ENCODE data around the gene POMC.
"Not testable (repeated sequence)": the region's sequence is repeated elsewhere in the genome, so short reads cannot be mapped to it uniquely, and the experiment has no call there.

Gene POMC
- total RNA-seq = 2.8 to 19.4 (median 2.9) reads per million in 3 donors

- H3K27ac ChIP-seq (ENCODE audit: insufficient read depth, low read length, poor library complexity, severe bottlenecking) = no peak within 1 kb of the TSS
- DNase-seq = peak in 1 of 3 donors; percentile 4
- peak within 1 kb of the TSS; percentile 62 for H3K4me3 ChIP-seq (ENCODE audit: insufficient read depth, low read depth, low read length, poor library complexity, severe bottlenecking)
- H3K4me1 ChIP-seq (ENCODE audit: control insufficient read depth, insufficient read depth, low read length, poor library complexity, severe bottlenecking) = peaks cover 4% of the 10 kb centered on the region
- H3K9me3 ChIP-seq (ENCODE audit: control insufficient read depth, low read length) = no peaks in the 10 kb centered on the region
- no peaks in the 10 kb centered on the region for H3K36me3 ChIP-seq (ENCODE audit: control insufficient read depth, insufficient read depth, low read length)
- peaks cover 4% of the 10 kb centered on the region for H3K27me3 ChIP-seq (replicated peaks; ENCODE audit: control insufficient read depth, insufficient read depth, low read length, poor library complexity, severe bottlenecking)
Measured at GRCh38 chr2:25168256-25169072, at the start of gene POMC. TSS of gene POMC (minus strand) at chr2:25168580. CDS start at chr2:25164772, 3,808 bp downstream.

- Histone ChIP-seq H3K36me3 (ENCODE audit: control insufficient read depth, insufficient read depth, low read length) (no peaks in the 10 kb centered on the region), H3K27me3 (replicated peaks; ENCODE audit: control insufficient read depth, insufficient read depth, low read length, poor library complexity, severe bottlenecking) (no peaks in the 10 kb centered on the region), H3K4me1 (ENCODE audit: control insufficient read depth, insufficient read depth, low read length, poor library complexity, severe bottlenecking) (no peaks in the 10 kb centered on the region), H3K27ac (ENCODE audit: insufficient read depth, low read length, poor library complexity, severe bottlenecking) (no peak overlapping the region), H3K9me3 (ENCODE audit: control insufficient read depth, low read length) (no peaks in the 10 kb centered on the region), H3K4me3 (ENCODE audit: insufficient read depth, low read depth, low read length, poor library complexity, severe bottlenecking) (no peak overlapping the region)
- no peak for DNase-seq
Measured at GRCh38 chr2:25218100-25218499, 49.7 kb upstream of the POMC start.

- no peaks in the 10 kb centered on the region for H3K36me3 ChIP-seq (ENCODE audit: control insufficient read depth, insufficient read depth, low read length)
- H3K27ac ChIP-seq (ENCODE audit: insufficient read depth, low read length, poor library complexity, severe bottlenecking) = peak overlapping the region; percentile 66
Measured at GRCh38 chr2:25215948-25216679, 47.7 kb upstream of the POMC start.

GRCh38 chr2:25215232-25215631, 46.9 kb upstream of the POMC start:
- no peak overlapping the region for H3K4me3 ChIP-seq (ENCODE audit: insufficient read depth, low read depth, low read length, poor library complexity, severe bottlenecking)
- DNase-seq = no peak
- peak overlapping the region; percentile 21 for H3K27ac ChIP-seq (ENCODE audit: insufficient read depth, low read length, poor library complexity, severe bottlenecking)

More at GRCh38 chr2:25215948-25216679, 47.7 kb upstream of the POMC start:
- H3K4me3 ChIP-seq (ENCODE audit: insufficient read depth, low read depth, low read length, poor library complexity, severe bottlenecking) = peak overlapping the region; percentile 57
- no peaks in the 10 kb centered on the region for H3K9me3 ChIP-seq (ENCODE audit: control insufficient read depth, low read length)
- H3K4me1 ChIP-seq (ENCODE audit: control insufficient read depth, insufficient read depth, low read length, poor library complexity, severe bottlenecking) = no peaks in the 10 kb centered on the region
- peak; percentile 68 to 80 (median 74) for DNase-seq
- H3K27me3 ChIP-seq (replicated peaks; ENCODE audit: control insufficient read depth, insufficient read depth, low read length, poor library complexity, severe bottlenecking) = no peaks in the 10 kb centered on the region

GRCh38 chr2:25213229-25213628, 44.8 kb upstream of the POMC start:
- Histone ChIP-seq H3K27ac (ENCODE audit: insufficient read depth, low read length, poor library complexity, severe bottlenecking) (no peak overlapping the region), H3K27me3 (replicated peaks; ENCODE audit: control insufficient read depth, insufficient read depth, low read length, poor library complexity, severe bottlenecking) (no peaks in the 10 kb centered on the region)

More at GRCh38 chr2:25215232-25215631, 46.9 kb upstream of the POMC start:
- Histone ChIP-seq H3K4me1 (ENCODE audit: control insufficient read depth, insufficient read depth, low read length, poor library complexity, severe bottlenecking) (no peaks in the 10 kb centered on the region), H3K9me3 (ENCODE audit: control insufficient read depth, low read length) (no peaks in the 10 kb centered on the region), H3K27me3 (replicated peaks; ENCODE audit: control insufficient read depth, insufficient read depth, low read length, poor library complexity, severe bottlenecking) (no peaks in the 10 kb centered on the region), H3K36me3 (ENCODE audit: control insufficient read depth, insufficient read depth, low read length) (no peaks in the 10 kb centered on the region)

GRCh38 chr2:25210923-25211322, 42.5 kb upstream of the POMC start:
- not testable (repeated sequence) for H3K9me3 ChIP-seq (ENCODE audit: control insufficient read depth, low read length); DNase-seq; H3K4me1 ChIP-seq (ENCODE audit: control insufficient read depth, insufficient read depth, low read length, poor library complexity, severe bottlenecking); H3K4me3 ChIP-seq (ENCODE audit: insufficient read depth, low read depth, low read length, poor library complexity, severe bottlenecking); H3K27ac ChIP-seq (ENCODE audit: insufficient read depth, low read length, poor library complexity, severe bottlenecking); H3K36me3 ChIP-seq (ENCODE audit: control insufficient read depth, insufficient read depth, low read length); H3K27me3 ChIP-seq (replicated peaks; ENCODE audit: control insufficient read depth, insufficient read depth, low read length, poor library complexity, severe bottlenecking)

More at GRCh38 chr2:25213229-25213628, 44.8 kb upstream of the POMC start:
- Histone ChIP-seq H3K4me1 (ENCODE audit: control insufficient read depth, insufficient read depth, low read length, poor library complexity, severe bottlenecking) (no peaks in the 10 kb centered on the region), H3K4me3 (ENCODE audit: insufficient read depth, low read depth, low read length, poor library complexity, severe bottlenecking) (no peak overlapping the region), H3K9me3 (ENCODE audit: control insufficient read depth, low read length) (no peaks in the 10 kb centered on the region), H3K36me3 (ENCODE audit: control insufficient read depth, insufficient read depth, low read length) (no peaks in the 10 kb centered on the region)
- DNase-seq = no peak

GRCh38 chr2:25207078-25207545, 38.7 kb upstream of the POMC start:
- no peak for DNase-seq

GRCh38 chr2:25204190-25204838, 35.9 kb upstream of the POMC start:
- H3K4me3 ChIP-seq (ENCODE audit: insufficient read depth, low read depth, low read length, poor library complexity, severe bottlenecking) = no peak overlapping the region
- no peaks in the 10 kb centered on the region for H3K36me3 ChIP-seq (ENCODE audit: control insufficient read depth, insufficient read depth, low read length)
- peaks cover 9% of the 10 kb centered on the region for H3K4me1 ChIP-seq (ENCODE audit: control insufficient read depth, insufficient read depth, low read length, poor library complexity, severe bottlenecking)
- H3K27ac ChIP-seq (ENCODE audit: insufficient read depth, low read length, poor library complexity, severe bottlenecking) = no peak overlapping the region
- H3K9me3 ChIP-seq (ENCODE audit: control insufficient read depth, low read length) = no peaks in the 10 kb centered on the region
- no peaks in the 10 kb centered on the region for H3K27me3 ChIP-seq (replicated peaks; ENCODE audit: control insufficient read depth, insufficient read depth, low read length, poor library complexity, severe bottlenecking)
- no peak for DNase-seq

More at GRCh38 chr2:25207078-25207545, 38.7 kb upstream of the POMC start:
- H3K4me3 ChIP-seq (ENCODE audit: insufficient read depth, low read depth, low read length, poor library complexity, severe bottlenecking) = no peak overlapping the region
- H3K27ac ChIP-seq (ENCODE audit: insufficient read depth, low read length, poor library complexity, severe bottlenecking) = no peak overlapping the region
- H3K4me1 ChIP-seq (ENCODE audit: control insufficient read depth, insufficient read depth, low read length, poor library complexity, severe bottlenecking) = peaks cover 8% of the 10 kb centered on the region
- no peaks in the 10 kb centered on the region for H3K27me3 ChIP-seq (replicated peaks; ENCODE audit: control insufficient read depth, insufficient read depth, low read length, poor library complexity, severe bottlenecking)
- H3K9me3 ChIP-seq (ENCODE audit: control insufficient read depth, low read length) = no peaks in the 10 kb centered on the region
- no peaks in the 10 kb centered on the region for H3K36me3 ChIP-seq (ENCODE audit: control insufficient read depth, insufficient read depth, low read length)

- Histone ChIP-seq H3K27me3 (replicated peaks; ENCODE audit: control insufficient read depth, insufficient read depth, low read length, poor library complexity, severe bottlenecking) (no peaks in the 10 kb centered on the region), H3K9me3 (ENCODE audit: control insufficient read depth, low read length) (no peaks in the 10 kb centered on the region), H3K36me3 (ENCODE audit: control insufficient read depth, insufficient read depth, low read length) (no peaks in the 10 kb centered on the region), H3K4me1 (ENCODE audit: control insufficient read depth, insufficient read depth, low read length, poor library complexity, severe bottlenecking) (peaks cover 9% of the 10 kb centered on the region), H3K4me3 (ENCODE audit: insufficient read depth, low read depth, low read length, poor library complexity, severe bottlenecking) (no peak overlapping the region), H3K27ac (ENCODE audit: insufficient read depth, low read length, poor library complexity, severe bottlenecking) (no peak overlapping the region)
- no peak for DNase-seq
Measured at GRCh38 chr2:25202275-25202674, 33.9 kb upstream of the POMC start.
